Mesenchymal stem cell (in vitro differentiated cells and primary cell): Measurements from ENCODE around the gene TRAF2.

Experiments
- DNase-seq: peaks from one replicate; pipeline ENCODE4 v3.0.0-alpha.2; 2013
- H2AFZ ChIP-seq: one replicate; pipeline ENCODE4 v1.6.1; 2013; ENCODE audit warnings: low read depth, mild to moderate bottlenecking, control low read depth, inconsistent platforms, low read length, moderate library complexity
- H2AK5ac ChIP-seq: 2 replicates; pipeline ENCODE4 v1.6.1; 2013; ENCODE audit warnings: low read length, moderate library complexity, mild to moderate bottlenecking, inconsistent platforms; ENCODE audit not compliant: severe bottlenecking
- H2BK120ac ChIP-seq: one replicate; pipeline ENCODE4 v1.6.1; 2013; ENCODE audit warnings: low read depth, mild to moderate bottlenecking, inconsistent platforms, low read length, moderate library complexity
- H2BK12ac ChIP-seq, 2 experiments: one replicate each; pipeline ENCODE4 v1.6.1; 2013; ENCODE audit warnings: inconsistent platforms in 2 of 2, low read length in 2 of 2, mild to moderate bottlenecking in 2 of 2, moderate library complexity in 2 of 2, control low read depth in 1 of 2
- H2BK15ac ChIP-seq: one replicate; pipeline ENCODE4 v1.6.1; 2013; ENCODE audit warnings: mild to moderate bottlenecking, low read depth, inconsistent platforms; ENCODE audit not compliant: poor library complexity, severe bottlenecking
- H2BK5ac ChIP-seq: 2 replicates; pipeline ENCODE4 v1.6.1; 2013; ENCODE audit warnings: low read depth, mild to moderate bottlenecking, low read length, control low read depth, inconsistent platforms; ENCODE audit not compliant: poor library complexity, severe bottlenecking
- H3K14ac ChIP-seq, 2 experiments: one replicate each; pipeline ENCODE4 v1.6.1; 2013; ENCODE audit warnings: inconsistent platforms in 2 of 2, low read length in 2 of 2, control low read depth in 1 of 2, mild to moderate bottlenecking in 1 of 2, moderate library complexity in 1 of 2
- H3K18ac ChIP-seq, 2 experiments: one replicate each; pipeline ENCODE4 v1.6.1; 2013; ENCODE audit warnings: inconsistent platforms in 2 of 2, low read length in 2 of 2, control low read depth in 1 of 2, low read depth in 1 of 2, mild to moderate bottlenecking in 1 of 2
- H3K23ac ChIP-seq, 2 experiments: one replicate each; pipeline ENCODE4 v1.6.1; 2013; ENCODE audit warnings: inconsistent platforms in 2 of 2, low read length in 2 of 2, mild to moderate bottlenecking in 2 of 2, moderate library complexity in 2 of 2, control low read depth in 1 of 2
- H3K27ac ChIP-seq: 2 replicates; pipeline ENCODE4 v1.5.1; 2013; ENCODE audit warnings: mild to moderate bottlenecking, moderate library complexity, low read length, control low read depth, inconsistent platforms; ENCODE audit not compliant: poor library complexity, severe bottlenecking
- H3K27me3 ChIP-seq, 2 experiments: 2 replicates each; pipeline versions ENCODE4 v1.6.1 to v1.7.0; 2013; ENCODE audit warnings: low read length in 2 of 2, mild to moderate bottlenecking in 2 of 2, moderate library complexity in 2 of 2, control low read depth in 1 of 2, inconsistent platforms in 1 of 2; ENCODE audit not compliant: control insufficient read depth in 1 of 2, insufficient read depth in 1 of 2
- H3K36me3 ChIP-seq, 2 experiments: 2 replicates each; pipeline versions ENCODE4 v1.6.1 to v1.7.0; 2013; ENCODE audit warnings: low read length in 2 of 2, control low read depth in 1 of 2, inconsistent platforms in 1 of 2, low read depth in 1 of 2, mild to moderate bottlenecking in 1 of 2; ENCODE audit not compliant: insufficient read depth in 2 of 2, control insufficient read depth in 1 of 2
- H3K4ac ChIP-seq, 2 experiments: one replicate each; pipeline ENCODE4 v1.6.1; 2013; ENCODE audit warnings: inconsistent platforms in 2 of 2, low read length in 2 of 2, mild to moderate bottlenecking in 2 of 2, moderate library complexity in 2 of 2, control low read depth in 1 of 2, low read depth in 1 of 2
- H3K4me1 ChIP-seq: 2 replicates; pipeline ENCODE4 v1.6.1; 2013; ENCODE audit warnings: low read depth, low read length, control low read depth; ENCODE audit not compliant: control insufficient read depth, insufficient read depth
- H3K4me2 ChIP-seq: 2 replicates; pipeline ENCODE4 v1.6.1; 2013; ENCODE audit warnings: low read length, mild to moderate bottlenecking, inconsistent platforms; ENCODE audit not compliant: poor library complexity, severe bottlenecking
- H3K4me3 ChIP-seq, 2 experiments: 2 replicates each; pipeline versions ENCODE4 v1.5.1 to v1.7.0; 2013; ENCODE audit warnings: low read length in 2 of 2, mild to moderate bottlenecking in 2 of 2, control low read depth in 1 of 2, low read depth in 1 of 2; ENCODE audit not compliant: insufficient read depth in 1 of 2
- H3K79me1 ChIP-seq: replicated peaks from 2 replicates; pipeline ENCODE4 v1.6.1; 2013; ENCODE audit warnings: mild to moderate bottlenecking, control low read depth, low read length, inconsistent platforms; ENCODE audit not compliant: poor library complexity, severe bottlenecking
- H3K9ac ChIP-seq: 2 replicates; pipeline ENCODE4 v1.7.0; 2013; ENCODE audit warnings: mild to moderate bottlenecking, low read length, moderate library complexity
- H3K9me3 ChIP-seq: 2 replicates; pipeline ENCODE4 v1.7.0; 2013; ENCODE audit warnings: mild to moderate bottlenecking, low read length; ENCODE audit not compliant: control insufficient read depth
- H4K8ac ChIP-seq: one replicate; pipeline ENCODE4 v1.6.1; 2013; ENCODE audit warnings: inconsistent platforms, mild to moderate bottlenecking, low read length, moderate library complexity
- H4K91ac ChIP-seq: one replicate; pipeline ENCODE4 v1.6.1; 2013; ENCODE audit warnings: mild to moderate bottlenecking, low read length, inconsistent platforms
- WGBS: methylation state at CpG from one replicate; pipeline ENCODE4 v1.1.7; 2013; ENCODE audit warnings: mixed read lengths; 5-methylcytosine and 5-hydroxymethylcytosine counted together

TRAF2 gene

DNA sequence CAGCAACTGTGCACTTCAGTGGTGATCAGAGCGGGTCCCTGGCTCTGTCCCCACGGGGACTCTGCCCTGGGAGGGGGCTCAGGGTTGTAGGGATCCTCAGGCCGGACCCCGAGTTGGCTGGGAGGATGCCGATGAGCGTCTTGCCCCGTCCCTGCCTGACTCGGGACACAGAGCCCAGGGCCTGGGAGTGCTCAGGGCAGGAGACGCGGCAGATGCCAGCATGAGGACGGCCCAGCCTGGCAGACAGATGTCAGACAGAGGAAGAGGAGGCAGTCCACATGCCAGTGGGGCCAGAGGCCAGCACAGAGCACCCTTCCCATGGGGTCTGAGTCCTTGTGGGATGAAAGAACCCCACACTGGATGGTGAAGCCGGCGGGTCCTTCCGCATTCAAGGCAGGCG is 77.0 kb downstream of the TRAF2 start:
- Histone ChIP-seq H3K23ac (no peak overlapping the region), H3K4me2 (no peak overlapping the region), H4K91ac (no peak overlapping the region), H2BK120ac (no peak overlapping the region), H2AK5ac (no peak overlapping the region), H4K8ac (no peak overlapping the region), H3K79me1 (no peaks in the 10 kb centered on the region), H3K18ac (no peak overlapping the region), H3K4ac (no peak overlapping the region), H3K27me3 (peaks cover 0 to 22% of the 10 kb centered on the region in 2 experiments), H3K4me3 (no peak overlapping the region), H2AFZ (no peak overlapping the region), H3K9me3 (no peaks in the 10 kb centered on the region), H2BK12ac (no peak overlapping the region), H2BK5ac (no peak overlapping the region), H3K14ac (no peak overlapping the region), H2BK15ac (no peak overlapping the region), H3K4me1 (peaks cover 20% of the 10 kb centered on the region), H3K36me3 (no peaks in the 10 kb centered on the region), H3K9ac (no peak overlapping the region), H3K27ac (no peak overlapping the region)
- 89% methylated on average over 15 of the region's 15 CpGs for WGBS
- DNase-seq: no peak

DNA sequence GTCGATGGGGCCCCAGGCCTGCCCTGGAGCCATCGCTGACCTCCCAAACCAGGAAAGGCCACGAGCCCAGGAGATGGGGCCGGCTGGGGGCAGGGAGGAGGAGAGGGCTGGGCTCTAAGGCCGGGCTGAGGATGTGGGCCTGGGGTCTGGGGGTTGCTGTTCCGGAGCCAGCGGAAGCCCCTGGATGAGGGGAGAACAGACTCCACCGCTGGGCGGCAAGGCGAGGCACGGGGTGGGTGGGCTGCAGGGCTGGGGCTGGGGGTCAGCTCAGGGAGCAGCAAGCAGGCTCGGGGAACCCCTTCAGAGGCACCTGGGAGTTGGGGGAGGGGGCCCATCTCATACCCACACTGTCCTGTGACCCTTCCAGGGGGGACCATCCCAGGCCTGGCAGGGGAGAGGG is 77.4 kb downstream of the TRAF2 start:
- H3K14ac ChIP-seq: no peak overlapping the region
- H3K4me3 ChIP-seq: no peak overlapping the region
- H3K36me3 ChIP-seq: no peaks in the 10 kb centered on the region
- H3K4ac ChIP-seq: no peak overlapping the region
- no peaks in the 10 kb centered on the region for H3K9me3 ChIP-seq
- peaks cover 0 to 22% of the 10 kb centered on the region in 2 experiments for H3K27me3 ChIP-seq
- H3K4me2 ChIP-seq: no peak overlapping the region
- no peak overlapping the region for H2BK120ac ChIP-seq
- no peak overlapping the region for H3K23ac ChIP-seq
- H3K9ac ChIP-seq: no peak overlapping the region
- no peak overlapping the region for H4K91ac ChIP-seq
- no peak overlapping the region for H2BK12ac ChIP-seq
- H4K8ac ChIP-seq: no peak overlapping the region
- no peak for DNase-seq
- no peak overlapping the region for H2BK15ac ChIP-seq
- no peak overlapping the region for H3K27ac ChIP-seq
- no peak overlapping the region for H2AK5ac ChIP-seq
- H3K18ac ChIP-seq: no peak overlapping the region
- H2BK5ac ChIP-seq: no peak overlapping the region
- H3K79me1 ChIP-seq: no peaks in the 10 kb centered on the region
- H2AFZ ChIP-seq: no peak overlapping the region
- 75% methylated on average over 7 of the region's 12 CpGs for WGBS
- peaks cover 20% of the 10 kb centered on the region for H3K4me1 ChIP-seq

DNA sequence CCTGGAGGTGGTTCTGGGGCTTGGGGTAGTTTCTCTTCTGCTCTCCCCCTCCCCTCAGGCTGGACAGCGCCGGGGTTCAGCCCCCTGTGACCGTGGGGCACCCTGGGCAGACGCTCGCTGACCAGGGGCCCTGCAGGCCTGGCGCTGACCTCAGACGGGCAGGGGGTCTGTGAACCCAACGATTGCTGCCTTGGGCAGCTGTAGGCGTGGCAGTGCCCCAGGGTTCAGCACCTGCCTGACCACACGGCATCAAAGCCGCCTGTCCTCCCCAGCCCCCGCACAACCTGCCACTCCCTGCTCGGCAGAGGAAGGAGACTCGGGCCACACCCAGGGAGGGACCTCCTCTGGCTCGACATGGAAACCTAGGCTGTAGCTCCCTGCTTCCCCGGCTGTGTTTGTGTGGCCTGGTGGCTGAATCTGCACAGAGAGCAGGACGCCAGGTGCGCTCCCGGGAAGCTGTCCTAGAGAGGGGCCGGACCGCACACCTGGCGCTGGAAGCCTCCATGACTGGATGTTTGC is 77.9 kb downstream of the TRAF2 start:
- Histone ChIP-seq H4K8ac (no peak overlapping the region), H3K18ac (no peak overlapping the region), H3K23ac (no peak overlapping the region), H3K4ac (no peak overlapping the region), H3K14ac (no peak overlapping the region), H3K4me3 (no peak overlapping the region), H3K27ac (no peak overlapping the region), H2BK5ac (no peak overlapping the region), H2AFZ (no peak overlapping the region), H3K9ac (no peak overlapping the region), H3K4me2 (no peak overlapping the region), H2BK15ac (no peak overlapping the region), H2BK12ac (no peak overlapping the region), H3K79me1 (no peaks in the 10 kb centered on the region), H3K9me3 (no peaks in the 10 kb centered on the region), H2AK5ac (no peak overlapping the region), H4K91ac (peak overlapping the region; percentile 20), H3K36me3 (no peaks in the 10 kb centered on the region), H3K27me3 (peaks cover 0 to 22% of the 10 kb centered on the region in 2 experiments), H2BK120ac (no peak overlapping the region), H3K4me1 (peaks cover 19% of the 10 kb centered on the region)
- no peak for DNase-seq
- 78% methylated on average over 22 of the region's 22 CpGs for WGBS

DNA sequence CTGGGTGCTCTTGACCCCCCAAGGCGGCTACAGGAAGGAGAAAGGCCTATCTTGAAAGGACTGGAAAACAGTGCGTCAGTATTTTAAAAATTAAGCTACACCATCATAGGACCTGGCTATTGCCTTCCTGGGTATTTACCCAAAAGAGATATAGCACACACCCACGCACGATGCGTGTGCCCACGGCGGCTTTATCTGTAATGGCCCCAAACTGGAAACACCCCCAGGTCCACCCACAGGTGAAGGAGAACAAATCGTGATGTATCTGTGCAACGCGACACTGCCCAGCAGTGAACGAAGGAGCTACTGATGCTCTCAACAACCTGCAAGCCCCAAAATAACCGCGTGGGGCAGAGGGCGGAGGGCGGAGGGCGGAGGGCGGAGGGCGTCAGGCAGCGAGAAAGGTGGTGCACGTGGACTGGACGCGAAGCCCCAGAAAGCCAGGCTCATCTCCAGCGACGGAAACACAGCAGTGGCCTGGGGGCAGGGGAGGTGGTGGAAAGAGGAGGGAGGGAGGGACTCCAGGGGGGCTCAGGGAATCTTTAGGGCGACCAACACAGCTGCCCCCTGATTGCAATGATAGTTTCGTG is 78.6 kb downstream of the TRAF2 start:
- no peaks in the 10 kb centered on the region for H3K79me1 ChIP-seq
- DNase-seq: no peak
- H3K9ac ChIP-seq: no peak overlapping the region
- H3K4ac ChIP-seq: no peak overlapping the region
- H2BK12ac ChIP-seq: no peak overlapping the region
- no peak overlapping the region for H4K91ac ChIP-seq
- H4K8ac ChIP-seq: no peak overlapping the region
- no peak overlapping the region for H2AFZ ChIP-seq
- no peak overlapping the region for H3K4me3 ChIP-seq
- H2BK15ac ChIP-seq: no peak overlapping the region
- H3K36me3 ChIP-seq: no peaks in the 10 kb centered on the region
- H3K9me3 ChIP-seq: no peaks in the 10 kb centered on the region
- H3K4me2 ChIP-seq: no peak overlapping the region
- H3K23ac ChIP-seq: no peak overlapping the region
- no peak overlapping the region for H2BK5ac ChIP-seq
- H2BK120ac ChIP-seq: no peak overlapping the region
- peaks cover 0 to 22% of the 10 kb centered on the region in 2 experiments for H3K27me3 ChIP-seq
- peak overlapping the region in 1 of 2 experiments; percentile 22 for H3K14ac ChIP-seq
- H3K18ac ChIP-seq: no peak overlapping the region
- 93% methylated on average over 26 of the region's 26 CpGs for WGBS
- no peak overlapping the region for H3K27ac ChIP-seq
- no peak overlapping the region for H2AK5ac ChIP-seq
- H3K4me1 ChIP-seq: peaks cover 18% of the 10 kb centered on the region
